Heart right ventricle (tissue), 16 donors: ENCODE results near the gene ATP5F1C. TPM values are rescaled to one million over a fixed set of nuclear protein-coding genes. Genes with fewer than 3 reads are reported as not detected.

Experiments used
- ATAC-seq, 8 donors: fragments of 200-7000 bp; cut with Tn5 transposase; one replicate each; pipeline ENCODE4 v1.9.1; 2020; ENCODE audit warnings: mild to moderate bottlenecking in 8 of 8, moderate library complexity in 8 of 8, moderate number of reproducible peaks in 1 of 8
- DNase-seq, 2 donors: peaks; one replicate each; pipeline ENCODE4 v3.0.0-alpha.2; 2020
- H3K27ac ChIP-seq, 10 donors: fragments of 200-600 bp; sonication (generic) in 2 of 10; one replicate each; pipeline versions ENCODE4 v1.5.0 to v1.8.0; 2020 to 2022; ENCODE audit warnings: mild to moderate bottlenecking in 3 of 10
- H3K27me3 ChIP-seq, 7 donors: fragments of 200-600 bp; one replicate each; pipeline ENCODE4 v1.8.0; 2021 to 2022; ENCODE audit warnings: mild to moderate bottlenecking in 2 of 7
- H3K36me3 ChIP-seq, 9 donors: fragments of 200-600 bp; sonication (generic) in 1 of 9; one replicate each; pipeline versions ENCODE4 v1.5.0 to v1.8.0; 2020 to 2022; ENCODE audit warnings: mild to moderate bottlenecking in 2 of 9
- H3K4me1 ChIP-seq, 9 donors: fragments of 200-600 bp; sonication (generic) in 1 of 9; one replicate each; pipeline versions ENCODE4 v1.5.0 to v1.8.0; 2020 to 2022; ENCODE audit warnings: mild to moderate bottlenecking in 4 of 9
- H3K4me3 ChIP-seq, 10 donors: fragments of 200-600 bp; sonication (generic) in 2 of 10; one replicate each; pipeline versions ENCODE4 v1.5.0 to v1.8.0; 2020 to 2022; ENCODE audit warnings: mild to moderate bottlenecking in 7 of 10, moderate library complexity in 2 of 10
- H3K9me3 ChIP-seq, 11 donors: fragments of 200-600 bp in 10 of 11; sonication (generic) in 2 of 11; one replicate each; pipeline versions ENCODE4 v1.5.0 to v1.8.0; 2013 to 2022; ENCODE audit warnings: mild to moderate bottlenecking in 2 of 11, control low read depth in 1 of 11, moderate library complexity in 1 of 11
- WGBS, 2 donors: extraction: QIAGEN DNeasy Blood & Tissue Kit; methylation state at CpG; one replicate each; pipeline ENCODE4 v1.1.7; 2013; ENCODE audit warnings: inconsistent platforms in 1 of 2; 5-methylcytosine and 5-hydroxymethylcytosine counted together
- intact Hi-C, 10 donors: fragments of 100-400 bp; cut with DNase I; formaldehyde crosslinking; loops; one replicate each; pipeline versions ENCODE4 v1.11.1 to v1.14.2; 2022
- polyA plus RNA-seq, 2 donors: library from polyadenylated mRNA; stranded (reverse); fragments of 200-250 nt; gene quantifications; one replicate each; pipeline ENCODE4 v1.2.3, GENCODE V29; 2013
- total RNA-seq, 10 donors: library from RNA; stranded (reverse); fragmentation: NEBNext Ultra II Directional in 3 of 10; extraction: Animal tissue kit (Norgen Biotek cat#: 25700) in 3 of 10; gene quantifications; one replicate each; pipeline versions ENCODE4 v1.2.1 to v1.2.4, GENCODE V29; 2021 to 2023
- TF ChIP-seq, protein P1 (sequence below), 9 donors: fragments of 200-600 bp; sonication (generic) in 2 of 9; IDR thresholded peaks; one replicate each; pipeline versions ENCODE4 v1.5.0 to v1.8.0; 2021 to 2022; ENCODE audit warnings: antibody characterized with exemption in 9 of 9, mild to moderate bottlenecking in 5 of 9, moderate library complexity in 1 of 9
- donor health status: Arrhythmogenic right ventricular cardiomyopathy.
- donor health status: ischemic (EF 13 %, LVEDD 7.1; RV severe dilation, severe dysfunction).
- donor health status: healthy with polysubstance abuse.
- donor health status: DM: no; HTN: yes; CAD: no.
- donor health status: DM: no; HTN: no; CAD: no.
- donor health status: ischemic (EF 25% LVEDD 6.9; RV normal size, moderate dysfunction).
- donor health status: ischemic (EF 25% LVEDD 5.7; RV mildly dilated, moderate dysfunction).
- donor health status: healthy.
- donor health status: DM: yes; HTN: yes; CAD: no.
- donor health status: Ischemic cardiomyopathy.
- donor health status: ischemic (EF 35%, LVEDD 5.7; RV mildly dilated, moderate dysfunction).
- donor health status: nonischemic (EF 11% LVEDD 7.7; RV severe dilation, severe dysfunction).
- donor health status: DM: yes; HTN: yes; CAD: no.
- donor health status: PGD.
- donor health status: ischemic (EF 29% LVEDD 5.4; RV normal size, mild dysfunction).
- donor health status: nonischemic (EF 23%, LVEDD 6.1; RV moderate dilation, normal function).

ATP5F1C gene
- total and polyA plus RNA-seq, 12 donors = 561 to 1,131 (median 770) TPM

DNA sequence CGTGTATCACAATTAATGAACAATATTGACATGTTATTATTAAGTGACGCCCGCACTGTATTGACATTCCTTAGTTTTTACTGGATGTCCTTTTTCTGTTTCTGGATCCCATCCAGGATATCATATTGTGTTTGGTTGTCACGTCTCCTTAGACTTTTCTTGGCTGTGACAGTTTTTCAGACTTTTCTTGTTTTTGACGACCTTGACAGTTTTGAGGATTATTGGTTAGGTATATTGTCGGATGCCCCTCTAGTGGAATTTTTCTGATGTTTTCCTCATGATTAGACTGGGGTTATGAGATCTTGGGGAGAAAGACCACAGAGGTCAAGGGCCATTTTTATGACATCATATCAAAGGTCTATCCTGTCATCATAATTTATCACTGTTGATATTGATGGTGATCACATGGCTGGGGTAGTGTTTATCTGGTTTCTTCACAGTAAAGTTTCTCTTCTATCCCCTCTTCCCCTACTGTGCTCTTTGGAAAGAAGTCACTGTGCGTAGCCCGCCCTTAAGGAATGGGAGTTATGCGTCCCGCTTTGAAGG, 41.4 kb downstream of the ATP5F1C start:
- Histone ChIP-seq H3K4me3 (no peak overlapping the region), H3K27me3 (no peaks in the 10 kb centered on the region), H3K36me3 (peaks cover 0 to 39% (median 15%) of the 10 kb centered on the region in 9 donors), H3K4me1 (peaks cover 0 to 22% (median 10%) of the 10 kb centered on the region in 9 donors), H3K27ac (no peak overlapping the region), H3K9me3 (no peaks in the 10 kb centered on the region)
- WGBS, 2 donors = 86 to 93% methylated on average over 10 of the region's 10 CpGs
- DNase-seq = no peak
- intact Hi-C loops = no loop called here
- TF ChIP-seq, protein P1, sequence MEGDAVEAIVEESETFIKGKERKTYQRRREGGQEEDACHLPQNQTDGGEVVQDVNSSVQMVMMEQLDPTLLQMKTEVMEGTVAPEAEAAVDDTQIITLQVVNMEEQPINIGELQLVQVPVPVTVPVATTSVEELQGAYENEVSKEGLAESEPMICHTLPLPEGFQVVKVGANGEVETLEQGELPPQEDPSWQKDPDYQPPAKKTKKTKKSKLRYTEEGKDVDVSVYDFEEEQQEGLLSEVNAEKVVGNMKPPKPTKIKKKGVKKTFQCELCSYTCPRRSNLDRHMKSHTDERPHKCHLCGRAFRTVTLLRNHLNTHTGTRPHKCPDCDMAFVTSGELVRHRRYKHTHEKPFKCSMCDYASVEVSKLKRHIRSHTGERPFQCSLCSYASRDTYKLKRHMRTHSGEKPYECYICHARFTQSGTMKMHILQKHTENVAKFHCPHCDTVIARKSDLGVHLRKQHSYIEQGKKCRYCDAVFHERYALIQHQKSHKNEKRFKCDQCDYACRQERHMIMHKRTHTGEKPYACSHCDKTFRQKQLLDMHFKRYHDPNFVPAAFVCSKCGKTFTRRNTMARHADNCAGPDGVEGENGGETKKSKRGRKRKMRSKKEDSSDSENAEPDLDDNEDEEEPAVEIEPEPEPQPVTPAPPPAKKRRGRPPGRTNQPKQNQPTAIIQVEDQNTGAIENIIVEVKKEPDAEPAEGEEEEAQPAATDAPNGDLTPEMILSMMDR (IDR thresholded peaks at IDR 0.05) = no peak
- ATAC-seq = no peak

DNA sequence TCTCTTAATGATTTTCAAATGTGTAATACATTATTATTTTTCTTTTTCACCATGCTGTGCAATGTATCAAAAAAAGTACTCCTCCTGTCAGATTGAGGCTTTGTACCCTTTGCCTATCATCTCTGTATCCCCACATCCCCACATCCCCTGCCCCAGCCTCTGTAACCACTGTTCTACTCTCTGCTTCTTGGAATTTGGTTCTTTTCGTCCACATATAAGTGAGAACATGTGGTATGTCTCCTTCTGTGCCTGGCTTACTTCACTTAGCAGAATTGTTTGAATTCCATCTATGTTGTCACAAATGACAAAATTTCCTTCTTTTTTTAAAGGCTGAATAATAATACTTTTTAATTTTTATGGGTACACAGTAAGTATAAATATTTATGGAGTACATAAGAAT, 44.1 kb downstream of the ATP5F1C start:
- TF ChIP-seq, protein P1 (IDR thresholded peaks at IDR 0.05) = no peak
- Histone ChIP-seq H3K4me1 (peaks cover 0 to 15% (median 5%) of the 10 kb centered on the region in 9 donors), H3K4me3 (no peak overlapping the region)

DNA sequence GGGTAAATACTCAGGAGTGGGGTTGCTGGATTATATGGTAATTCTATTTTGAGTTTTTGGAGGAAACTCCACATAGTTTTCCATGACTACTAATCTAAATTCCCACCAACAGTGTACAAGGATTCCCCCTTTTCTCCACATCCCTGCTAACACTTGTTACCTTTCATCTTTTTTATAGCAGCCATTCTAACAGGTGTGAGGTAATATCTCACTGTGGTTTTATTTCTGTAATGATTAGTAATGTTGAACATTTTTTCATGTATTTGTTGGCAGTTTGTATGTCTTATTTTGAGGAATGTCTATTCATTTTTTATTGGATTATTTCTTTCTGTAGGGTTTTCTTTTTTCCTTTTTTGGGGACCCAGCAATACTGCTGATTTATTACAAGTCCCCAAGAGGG, 45.2 kb downstream of the ATP5F1C start:
- intact Hi-C loops = no loop called here
- DNase-seq = no peak
- Histone ChIP-seq H3K27ac (no peak overlapping the region), H3K36me3 (peaks cover 0 to 10% (median 0%) of the 10 kb centered on the region in 9 donors), H3K4me1 (peaks cover 0 to 15% (median 5%) of the 10 kb centered on the region in 9 donors), H3K9me3 (no peaks in the 10 kb centered on the region), H3K27me3 (no peaks in the 10 kb centered on the region), H3K4me3 (no peak overlapping the region)
- TF ChIP-seq, protein P1 (IDR thresholded peaks at IDR 0.05) = no peak
- no peak for ATAC-seq

More for the DNA sequence above, 44.1 kb downstream of the ATP5F1C start:
- intact Hi-C loops = no loop called here
- Histone ChIP-seq H3K9me3 (no peaks in the 10 kb centered on the region), H3K27me3 (no peaks in the 10 kb centered on the region), H3K27ac (no peak overlapping the region), H3K36me3 (peaks cover 0 to 16% (median 0%) of the 10 kb centered on the region in 9 donors)
- 55 to 56% methylated on average over 1 of the region's 1 CpG for WGBS, 2 donors
- DNase-seq (no peak), ATAC-seq (no peak)

DNA sequence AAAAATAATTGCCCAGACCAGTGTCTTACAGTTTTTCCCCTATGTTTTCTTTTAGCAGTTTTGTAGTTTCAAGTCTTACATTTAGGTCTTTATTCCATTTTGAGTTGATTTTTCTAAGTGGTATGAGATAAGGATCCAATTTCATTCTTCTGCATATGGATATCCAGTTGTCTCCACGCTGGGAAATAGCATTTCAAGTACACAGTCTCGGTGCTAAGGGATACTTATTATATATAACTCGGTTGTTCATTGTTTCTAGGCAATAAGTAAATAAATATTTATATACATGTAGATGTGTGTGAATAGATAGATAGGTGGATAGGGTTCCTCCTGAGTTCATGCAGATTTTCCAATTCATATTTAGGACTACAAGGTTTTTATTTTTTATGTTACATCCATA, 46.3 kb downstream of the ATP5F1C start:
- ATAC-seq (no peak), DNase-seq (no peak)
- Histone ChIP-seq H3K9me3 (no peaks in the 10 kb centered on the region), H3K27me3 (no peaks in the 10 kb centered on the region), H3K36me3 (peaks cover 0 to 10% (median 0%) of the 10 kb centered on the region in 9 donors), H3K4me1 (peaks cover 0 to 14% (median 5%) of the 10 kb centered on the region in 9 donors), H3K27ac (no peak overlapping the region), H3K4me3 (no peak overlapping the region)
- intact Hi-C loops = no loop called here
- TF ChIP-seq, protein P1 (IDR thresholded peaks at IDR 0.05) = no peak
- WGBS, 2 donors = 86 to 89% methylated on average over 3 of the region's 3 CpGs
